HL-60/S4 (cell line): ENCODE measurements around the gene SNX18.

Experiments
- in situ Hi-C: fragments of 300-500 bp; cut with MboI; formaldehyde crosslinking; loops from 2 replicates; pipeline ENCODE4 v1.14.3; 2022; ENCODE audit warnings: low sequenced_read_pairs

Gene SNX18

GRCh38 chr5:54573812-54574489, 56.4 kb downstream of the SNX18 start:
- in situ Hi-C loops = no loop called here

GRCh38 chr5:54577528-54577927, 60.0 kb downstream of the SNX18 start:
- in situ Hi-C loops = no loop called here

- in situ Hi-C loops = no loop called here
These were observed 60.5 kb downstream of the SNX18 start for GRCh38 chr5:54577937-54578653.

GRCh38 chr5:54579591-54580295, 62.2 kb downstream of the SNX18 start:
- in situ Hi-C loops = no loop called here

GRCh38 chr5:54580997-54581811, 63.6 kb downstream of the SNX18 start:
- in situ Hi-C loops = no loop called here

- in situ Hi-C loops = no loop called here
These were observed 64.4 kb downstream of the SNX18 start for GRCh38 chr5:54581831-54582548.

GRCh38 chr5:54586336-54586735, 68.8 kb downstream of the SNX18 start:
- in situ Hi-C loops = no loop called here

- in situ Hi-C loops = no loop called here
These were observed 72.2 kb downstream of the SNX18 start for GRCh38 chr5:54589786-54590185.

GRCh38 chr5:54590824-54591223, 73.3 kb downstream of the SNX18 start:
- in situ Hi-C loops = no loop called here

- in situ Hi-C loops = no loop called here
These were observed 76.2 kb downstream of the SNX18 start for GRCh38 chr5:54593779-54594178.

GRCh38 chr5:54594181-54594580, 76.6 kb downstream of the SNX18 start:
- in situ Hi-C loops = no loop called here

GRCh38 chr5:54595721-54596120, 78.2 kb downstream of the SNX18 start:
- in situ Hi-C loops = no loop called here
